MM.1S (cell line): Measurements from ENCODE around the gene RAG2.

Experiments
- DNase-seq: peaks from one replicate; pipeline ENCODE4 v3.0.0-alpha.2; 2015
- H2AFZ ChIP-seq: fragments of 300-600 bp; sonication (generic); 2 replicates; pipeline ENCODE4 v1.6.0; 2016; ENCODE audit warnings: antibody characterized with exemption, low read length
- H3F3A ChIP-seq: fragments of 300-600 bp; sonication (generic); 2 replicates; pipeline ENCODE4 v1.6.1; 2016; ENCODE audit warnings: mild to moderate bottlenecking, antibody characterized with exemption, low read length, moderate library complexity, mixed read lengths; ENCODE audit not compliant: insufficient read depth
- H3K27ac ChIP-seq: fragments of 300-600 bp; sonication (generic); 2 replicates; pipeline ENCODE4 v1.5.1; 2016; ENCODE audit warnings: mild to moderate bottlenecking, low read length
- H3K27me3 ChIP-seq: fragments of 300-600 bp; sonication (generic); replicated peaks from 2 replicates; pipeline ENCODE4 v1.6.0; 2016; ENCODE audit warnings: low read length; ENCODE audit not compliant: insufficient read depth
- H3K36me3 ChIP-seq: fragments of 300-600 bp; sonication (generic); replicated peaks from 2 replicates; pipeline ENCODE4 v1.6.1; 2016; ENCODE audit warnings: mild to moderate bottlenecking, low read length, mixed read lengths; ENCODE audit not compliant: insufficient read depth
- H3K4me1 ChIP-seq: fragments of 300-600 bp; sonication (generic); 2 replicates; pipeline ENCODE4 v1.6.1; 2016; ENCODE audit warnings: low read length, mixed read lengths
- H3K4me2 ChIP-seq: fragments of 300-600 bp; sonication (generic); 2 replicates; pipeline ENCODE4 v1.6.0; 2016; ENCODE audit warnings: low read depth, low read length
- H3K4me3 ChIP-seq: fragments of 300-600 bp; sonication (generic); 2 replicates; pipeline ENCODE4 v1.5.1; 2016; ENCODE audit warnings: low read length, mixed read lengths
- H3K79me2 ChIP-seq: fragments of 300-600 bp; sonication (generic); 2 replicates; pipeline ENCODE4 v1.6.1; 2016; ENCODE audit warnings: mixed run types, low read length, mixed read lengths
- H3K9ac ChIP-seq: fragments of 300-600 bp; sonication (generic); 2 replicates; pipeline ENCODE4 v1.6.1; 2016; ENCODE audit warnings: low read length, mixed read lengths
- H3K9me2 ChIP-seq: fragments of 300-600 bp; sonication (generic); replicated peaks from 2 replicates; pipeline ENCODE4 v1.6.1; 2016; ENCODE audit warnings: mild to moderate bottlenecking, low read length, mixed read lengths; ENCODE audit not compliant: insufficient read depth
- H3K9me3 ChIP-seq: fragments of 300-600 bp; sonication (generic); replicated peaks from 2 replicates; pipeline ENCODE4 v1.6.1; 2016; ENCODE audit warnings: mild to moderate bottlenecking, low read length, mixed read lengths; ENCODE audit not compliant: insufficient read depth
- H4K20me1 ChIP-seq: fragments of 300-600 bp; sonication (generic); 2 replicates; pipeline ENCODE4 v1.6.1; 2016; ENCODE audit warnings: mild to moderate bottlenecking, low read length, moderate library complexity, mixed read lengths; ENCODE audit not compliant: insufficient read depth
- EZH2 ChIP-seq: fragments of 300-600 bp; sonication (generic); optimal IDR thresholded peaks from 2 replicates; pipeline ENCODE3; 2017; ENCODE audit warnings: low read depth, mild to moderate bottlenecking, antibody characterized with exemption, low read length, mixed read lengths
- EZH2phosphoT487 ChIP-seq: fragments of 300-600 bp; sonication (generic); IDR thresholded peaks from 2 replicates; pipeline ENCODE4 v1.6.1; 2018; ENCODE audit warnings: antibody characterized with exemption, low read length
- TF ChIP-seq, protein P1 (sequence below): fragments of 300-600 bp; sonication (generic); IDR thresholded peaks from 2 replicates; pipeline ENCODE4 v1.5.1; 2016; ENCODE audit warnings: antibody characterized with exemption, low read length, mixed read lengths

RAG2 gene

DNA sequence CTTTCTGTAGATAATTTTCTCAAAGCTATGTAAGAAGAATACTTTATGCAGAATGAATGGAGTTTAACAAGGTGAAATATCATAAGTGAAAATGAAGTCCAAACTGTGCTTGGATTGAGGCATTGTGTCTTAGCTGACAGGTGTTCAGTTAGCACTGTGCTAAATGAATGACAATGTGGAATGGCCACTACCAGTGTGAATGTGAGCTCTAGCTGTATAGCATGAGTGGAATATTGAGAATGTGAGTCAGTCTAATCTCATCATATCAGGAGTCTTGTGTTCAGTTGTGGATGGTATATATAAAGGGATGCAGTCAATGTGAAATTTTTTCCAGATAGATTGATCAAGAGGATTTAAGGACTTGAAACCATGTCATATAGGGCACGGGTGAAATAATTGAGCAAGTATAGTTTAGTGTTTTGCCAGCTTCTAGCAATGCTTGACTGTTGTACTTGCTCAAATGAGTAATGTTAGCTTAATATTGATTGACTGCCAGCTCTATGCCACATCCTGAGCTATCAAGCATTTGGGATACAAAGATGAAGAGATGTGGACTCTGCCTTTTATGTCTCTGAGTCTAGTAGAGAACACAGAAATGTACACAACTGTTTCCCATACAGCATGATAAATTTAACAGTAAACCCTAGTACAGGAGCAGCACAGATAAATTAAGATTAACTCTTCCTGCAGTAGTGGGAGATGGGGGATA, 10.6 kb upstream of the RAG2 start:
- Histone ChIP-seq H3K4me1 (peaks cover 15% of the 10 kb centered on the region), H3K9me2 (no peaks in the 10 kb centered on the region), H3K9ac (no peak overlapping the region), H3F3A (peaks cover 16% of the 10 kb centered on the region), H3K79me2 (no peaks in the 10 kb centered on the region), H3K9me3 (no peaks in the 10 kb centered on the region), H3K36me3 (no peaks in the 10 kb centered on the region), H3K4me3 (no peak overlapping the region), H2AFZ (no peak overlapping the region), H3K27me3 (no peaks in the 10 kb centered on the region), H4K20me1 (no peaks in the 10 kb centered on the region), H3K4me2 (no peak overlapping the region), H3K27ac (no peak overlapping the region)
- TF ChIP-seq, protein P1, sequence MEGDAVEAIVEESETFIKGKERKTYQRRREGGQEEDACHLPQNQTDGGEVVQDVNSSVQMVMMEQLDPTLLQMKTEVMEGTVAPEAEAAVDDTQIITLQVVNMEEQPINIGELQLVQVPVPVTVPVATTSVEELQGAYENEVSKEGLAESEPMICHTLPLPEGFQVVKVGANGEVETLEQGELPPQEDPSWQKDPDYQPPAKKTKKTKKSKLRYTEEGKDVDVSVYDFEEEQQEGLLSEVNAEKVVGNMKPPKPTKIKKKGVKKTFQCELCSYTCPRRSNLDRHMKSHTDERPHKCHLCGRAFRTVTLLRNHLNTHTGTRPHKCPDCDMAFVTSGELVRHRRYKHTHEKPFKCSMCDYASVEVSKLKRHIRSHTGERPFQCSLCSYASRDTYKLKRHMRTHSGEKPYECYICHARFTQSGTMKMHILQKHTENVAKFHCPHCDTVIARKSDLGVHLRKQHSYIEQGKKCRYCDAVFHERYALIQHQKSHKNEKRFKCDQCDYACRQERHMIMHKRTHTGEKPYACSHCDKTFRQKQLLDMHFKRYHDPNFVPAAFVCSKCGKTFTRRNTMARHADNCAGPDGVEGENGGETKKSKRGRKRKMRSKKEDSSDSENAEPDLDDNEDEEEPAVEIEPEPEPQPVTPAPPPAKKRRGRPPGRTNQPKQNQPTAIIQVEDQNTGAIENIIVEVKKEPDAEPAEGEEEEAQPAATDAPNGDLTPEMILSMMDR = no peak
- TF ChIP-seq EZH2 (no peak), EZH2phosphoT487 (no peak)
- no peak for DNase-seq

DNA sequence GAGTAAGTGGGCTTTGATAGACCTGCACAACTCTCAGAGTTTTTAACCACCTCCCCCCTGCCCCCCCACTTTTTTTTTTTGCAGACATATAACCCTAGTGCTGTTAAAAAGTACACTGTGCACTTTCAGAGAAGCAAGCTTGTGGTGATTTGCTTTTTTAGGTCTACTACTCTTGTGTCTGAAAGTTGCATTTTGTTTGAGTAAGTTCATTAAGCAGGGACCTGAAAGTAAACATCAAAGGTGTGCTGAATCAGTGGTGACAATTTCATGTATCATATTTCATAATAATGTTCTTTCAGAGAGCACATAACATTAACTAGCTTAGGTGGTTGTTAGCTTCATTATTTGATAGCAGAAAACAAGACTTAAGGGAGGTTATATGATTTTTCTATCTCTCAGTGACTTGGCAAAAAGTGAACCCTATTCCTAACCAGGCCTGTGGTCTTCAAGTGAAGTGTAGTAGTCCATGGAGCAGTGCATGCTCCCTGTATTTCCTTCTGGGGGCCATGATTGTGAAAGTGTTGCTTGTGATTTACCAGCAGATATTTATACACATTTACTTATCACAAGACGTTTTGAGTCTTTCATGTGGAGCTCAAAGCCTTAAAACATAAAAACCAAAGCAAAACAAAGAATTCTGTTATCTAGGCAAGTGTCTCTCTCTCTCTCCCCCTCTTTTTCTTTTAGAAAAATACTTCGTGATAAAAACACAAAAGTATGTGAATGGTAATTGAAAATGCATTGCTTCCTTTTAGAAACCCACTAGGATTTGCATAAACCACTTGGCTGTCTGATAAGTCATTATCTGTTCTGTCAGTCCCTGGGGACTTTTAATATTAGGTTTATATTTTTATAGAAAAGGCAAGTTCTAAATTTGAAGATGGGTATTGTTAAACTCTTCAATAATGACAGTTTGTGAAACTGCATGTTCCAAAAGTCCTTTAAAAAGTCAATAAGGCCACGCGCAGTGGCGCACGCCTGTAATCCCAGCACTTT, 7.5 kb upstream of the RAG2 start:
- no peaks in the 10 kb centered on the region for H4K20me1 ChIP-seq
- peak overlapping the region; percentile 20; the same call in 1 of the 2 replicates for H3K4me3 ChIP-seq
- H3K4me1 ChIP-seq = peaks cover 15% of the 10 kb centered on the region
- H3K79me2 ChIP-seq = no peaks in the 10 kb centered on the region
- DNase-seq = peak; percentile 78
- TF ChIP-seq, protein P1 = no peak
- TF ChIP-seq EZH2phosphoT487 (no peak), EZH2 (no peak)
- H3K9ac ChIP-seq = no peak overlapping the region
- H3K27ac ChIP-seq = peak overlapping the region; percentile 54
- no peak overlapping the region for H2AFZ ChIP-seq
- H3F3A ChIP-seq = peaks cover 16% of the 10 kb centered on the region
- no peaks in the 10 kb centered on the region for H3K9me2 ChIP-seq
- H3K4me2 ChIP-seq = peak overlapping the region; percentile 76
- no peaks in the 10 kb centered on the region for H3K27me3 ChIP-seq
- no peaks in the 10 kb centered on the region for H3K36me3 ChIP-seq
- H3K9me3 ChIP-seq = no peaks in the 10 kb centered on the region

DNA sequence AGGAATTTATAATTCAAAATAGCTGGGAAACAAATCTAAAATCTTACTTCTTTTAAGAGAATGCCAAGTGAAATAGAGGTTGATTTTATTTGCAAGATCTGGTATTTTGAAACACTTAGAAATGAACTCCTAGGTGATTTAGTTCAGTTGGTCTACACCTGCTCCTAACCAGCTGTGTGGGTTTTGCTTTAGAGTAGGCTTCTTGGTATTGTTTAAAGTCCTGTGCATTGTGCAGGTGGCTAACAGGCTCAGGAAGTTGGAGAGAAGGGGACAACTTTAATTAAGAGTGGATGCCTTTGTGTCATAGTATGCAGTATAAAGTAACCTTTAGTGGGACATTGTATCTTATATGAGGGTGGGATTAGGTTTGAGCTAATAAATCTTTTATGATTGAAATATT, 4.1 kb upstream of the RAG2 start:
- no peaks in the 10 kb centered on the region for H3K79me2 ChIP-seq
- no peak overlapping the region for H3K9ac ChIP-seq
- TF ChIP-seq EZH2phosphoT487 = no peak

More for the DNA sequence above, 4.1 kb upstream of the RAG2 start:
- no peaks in the 10 kb centered on the region for H3K27me3 ChIP-seq
- H3K9me2 ChIP-seq = no peaks in the 10 kb centered on the region
- H3K4me2 ChIP-seq = no peak overlapping the region
- DNase-seq = no peak
- peaks cover 15% of the 10 kb centered on the region for H3K4me1 ChIP-seq
- H3F3A ChIP-seq = peaks cover 16% of the 10 kb centered on the region
- H3K27ac ChIP-seq = no peak overlapping the region
- H4K20me1 ChIP-seq = no peaks in the 10 kb centered on the region
- no peaks in the 10 kb centered on the region for H3K36me3 ChIP-seq
- no peak overlapping the region for H3K4me3 ChIP-seq
- H2AFZ ChIP-seq = no peak overlapping the region
- H3K9me3 ChIP-seq = no peaks in the 10 kb centered on the region
